ENCODE data around the gene AKAP7. TPM values are rescaled to one million over a fixed set of nuclear protein-coding genes. Genes with fewer than 3 reads are reported as not detected.

AKAP7 gene
- total RNA-seq, 4 donors from 2014 or later = 2.1 to 11.4 (median 4.4) TPM

- Histone ChIP-seq H3K4me3 (no peak overlapping the region), H3K9me3 (no peaks in the 10 kb centered on the region), H3K36me3 (peaks cover 0 to 18% (median 0%) of the 10 kb centered on the region in 3 donors), H3K27ac (no peak overlapping the region), H3K27me3 (no peaks in the 10 kb centered on the region), H3K4me1 (no peaks in the 10 kb centered on the region)
- DNase-seq = no peak
- TF ChIP-seq POLR2A (IDR thresholded peaks at IDR 0.05) = no peak
- TF ChIP-seq CTCF (IDR thresholded peaks at IDR 0.05) = no peak
- intact Hi-C loops (cut with DNase I) = no loop called here
- 40 to 65% methylated on average over 3 of the region's 3 CpGs for WGBS, 2 donors
These were observed 90.7 kb downstream of the AKAP7 start for GRCh38 chr6:131225959-131226358.

- Histone ChIP-seq H3K27ac (no peak overlapping the region), H3K4me1 (no peaks in the 10 kb centered on the region), H3K9me3 (no peaks in the 10 kb centered on the region), H3K4me3 (no peak overlapping the region), H3K27me3 (no peaks in the 10 kb centered on the region), H3K36me3 (peaks cover 0 to 11% (median 0%) of the 10 kb centered on the region in 3 donors)
- DNase-seq = no peak
- intact Hi-C loops (cut with DNase I) = no loop called here
- WGBS, 2 donors = 69 to 70% methylated on average over 5 of the region's 5 CpGs
- TF ChIP-seq POLR2A (IDR thresholded peaks at IDR 0.05) (no peak), CTCF (IDR thresholded peaks at IDR 0.05) (no peak)
These were observed 91.3 kb downstream of the AKAP7 start for GRCh38 chr6:131226459-131227157.

GRCh38 chr6:131227158-131227543 lies 91.9 kb downstream of the AKAP7 start:
- WGBS, 2 donors = 93 to 99% methylated on average over 3 of the region's 3 CpGs
- intact Hi-C loops (cut with DNase I) = no loop called here
- TF ChIP-seq POLR2A (IDR thresholded peaks at IDR 0.05) (no peak), CTCF (IDR thresholded peaks at IDR 0.05) (no peak)
- no peaks in the 10 kb centered on the region for H3K9me3 ChIP-seq
- H3K27ac ChIP-seq = no peak overlapping the region
- no peaks in the 10 kb centered on the region for H3K4me1 ChIP-seq
- H3K27me3 ChIP-seq = no peaks in the 10 kb centered on the region
- peaks cover 0 to 6% (median 0%) of the 10 kb centered on the region in 3 donors for H3K36me3 ChIP-seq
- H3K4me3 ChIP-seq = no peak overlapping the region
- DNase-seq = no peak

DNA sequence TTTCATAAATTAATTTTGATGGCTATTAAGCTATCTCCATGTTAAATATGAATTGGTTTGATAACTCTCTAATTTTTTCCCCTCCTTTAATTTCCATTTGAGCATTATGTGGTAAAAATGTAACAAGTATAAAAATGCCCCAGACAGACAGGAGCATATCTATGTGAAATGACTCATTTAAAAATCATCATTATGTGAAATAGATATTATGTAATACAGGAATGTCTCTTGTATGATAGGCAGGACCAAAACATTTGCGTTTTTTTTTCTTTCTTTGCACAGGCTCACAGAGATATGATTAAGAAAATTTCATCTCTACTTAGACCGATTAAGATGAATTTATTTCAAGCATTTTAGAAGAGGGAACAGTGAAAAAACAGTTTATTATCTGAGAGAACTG lies 95.8 kb downstream of the AKAP7 start:
- no peaks in the 10 kb centered on the region for H3K27me3 ChIP-seq
- WGBS, 2 donors = 37 to 52% methylated on average over 2 of the region's 2 CpGs
- no peaks in the 10 kb centered on the region for H3K4me1 ChIP-seq
- H3K36me3 ChIP-seq = no peaks in the 10 kb centered on the region
- H3K27ac ChIP-seq = no peak overlapping the region
- TF ChIP-seq CTCF (IDR thresholded peaks at IDR 0.05) (no peak), POLR2A (IDR thresholded peaks at IDR 0.05) (no peak)
- no peak for DNase-seq
- no peaks in the 10 kb centered on the region for H3K9me3 ChIP-seq
- H3K4me3 ChIP-seq = no peak overlapping the region
- intact Hi-C loops (cut with DNase I) = no loop called here

- TF ChIP-seq CTCF (IDR thresholded peaks at IDR 0.05) (no peak), POLR2A (IDR thresholded peaks at IDR 0.05) (no peak)
- intact Hi-C loops (cut with DNase I) = no loop called here
These were observed 96.6 kb downstream of the AKAP7 start for GRCh38 chr6:131231891-131232290.

More at GRCh38 chr6:131231891-131232290, 96.6 kb downstream of the AKAP7 start:
- no peaks in the 10 kb centered on the region for H3K27me3 ChIP-seq
- H3K36me3 ChIP-seq = no peaks in the 10 kb centered on the region
- no peak overlapping the region for H3K4me3 ChIP-seq
- no peak for DNase-seq
- H3K27ac ChIP-seq = no peak overlapping the region
- H3K9me3 ChIP-seq = no peaks in the 10 kb centered on the region
- WGBS, 2 donors = 79 to 80% methylated on average over 5 of the region's 5 CpGs
- H3K4me1 ChIP-seq = no peaks in the 10 kb centered on the region

Data from esophagus squamous epithelium (tissue), 5 donors.